Measurements from ENCODE around the gene SRSF11.
"Not testable (repeated sequence)": the region's sequence is repeated elsewhere in the genome, so short reads cannot be mapped to it uniquely, and the experiment has no call there.

The SRSF11 gene, protein sequence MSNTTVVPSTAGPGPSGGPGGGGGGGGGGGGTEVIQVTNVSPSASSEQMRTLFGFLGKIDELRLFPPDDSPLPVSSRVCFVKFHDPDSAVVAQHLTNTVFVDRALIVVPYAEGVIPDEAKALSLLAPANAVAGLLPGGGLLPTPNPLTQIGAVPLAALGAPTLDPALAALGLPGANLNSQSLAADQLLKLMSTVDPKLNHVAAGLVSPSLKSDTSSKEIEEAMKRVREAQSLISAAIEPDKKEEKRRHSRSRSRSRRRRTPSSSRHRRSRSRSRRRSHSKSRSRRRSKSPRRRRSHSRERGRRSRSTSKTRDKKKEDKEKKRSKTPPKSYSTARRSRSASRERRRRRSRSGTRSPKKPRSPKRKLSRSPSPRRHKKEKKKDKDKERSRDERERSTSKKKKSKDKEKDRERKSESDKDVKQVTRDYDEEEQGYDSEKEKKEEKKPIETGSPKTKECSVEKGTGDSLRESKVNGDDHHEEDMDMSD

DNA sequence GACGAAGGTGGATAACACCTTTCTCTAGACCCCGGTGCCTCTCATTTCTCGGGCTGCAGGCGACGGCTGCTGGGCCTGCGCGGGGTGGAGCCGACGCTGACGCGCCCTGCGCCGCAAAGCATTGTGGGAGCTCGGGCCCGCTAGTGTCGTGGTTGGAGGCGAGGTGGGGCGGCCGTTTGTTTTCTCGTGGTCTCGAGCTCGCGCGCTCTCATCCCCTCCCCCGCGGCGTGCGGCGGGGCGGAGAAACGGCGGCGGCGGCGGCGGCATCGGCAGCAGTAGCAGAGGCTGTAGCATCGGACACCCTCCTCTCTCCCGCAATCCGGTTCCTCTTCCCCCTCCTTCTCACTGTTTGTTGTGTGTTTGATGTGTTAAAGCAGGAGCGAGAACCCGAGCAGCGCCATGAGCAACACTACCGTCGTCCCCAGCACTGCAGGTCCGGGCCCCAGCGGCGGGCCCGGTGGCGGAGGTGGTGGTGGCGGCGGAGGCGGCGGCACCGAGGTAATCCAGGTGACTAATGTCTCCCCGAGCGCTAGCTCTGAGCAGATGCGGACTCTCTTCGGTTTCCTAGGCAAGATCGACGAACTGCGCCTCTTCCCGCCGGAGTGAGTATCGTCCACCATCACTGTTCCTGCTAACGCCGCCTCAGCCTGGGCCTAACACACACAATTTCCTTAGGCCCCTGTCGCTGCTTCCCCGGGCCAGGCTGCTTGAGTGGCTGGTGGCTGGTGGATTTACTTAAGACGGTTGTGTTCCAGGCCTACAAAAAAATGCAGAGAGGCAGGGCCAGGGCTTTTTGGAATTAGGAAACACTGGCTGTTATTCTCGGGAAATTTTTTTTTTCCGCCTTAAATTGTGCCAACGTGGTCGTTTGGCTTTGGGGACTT is at the start of gene SRSF11:
TSS of gene SRSF11 (plus strand) at position 143 of the 884 bp plus-strand sequence. CDS start at position 400, 257 bp downstream.
- TF ChIP-seq ZNF274 (IDR thresholded peaks at IDR 0.05; ENCODE audit: low read depth, low read length) (no peak), SUZ12 (IDR thresholded peaks at IDR 0.05; ENCODE audit: extremely low read depth, insufficient read depth, insufficient read length) (no peak), YY1 (IDR thresholded peaks at IDR 0.05; ENCODE audit: insufficient read depth, insufficient read length) (no peak)
- DNase-seq (ENCODE audit: low read depth, low spot score) = peak; percentile 93
- H3K4me3 ChIP-seq (ENCODE audit: insufficient read length, low read depth) = peak within 1 kb of the TSS; percentile 88
- H3K9me3 ChIP-seq (ENCODE audit: insufficient read depth, low read length) = no peaks in the 10 kb centered on the region
- no peaks in the 10 kb centered on the region for H3K27me3 ChIP-seq (ENCODE audit: insufficient read depth, insufficient read length)
- peaks cover 60% of the 10 kb centered on the region for H3K36me3 ChIP-seq (ENCODE audit: insufficient read depth, insufficient read length, low read length)
- H3K4me1 ChIP-seq (ENCODE audit: insufficient read depth, insufficient read length) = no peaks in the 10 kb centered on the region
- H3K9ac ChIP-seq (ENCODE audit: insufficient read length, low read depth) = peak within 1 kb of the TSS; percentile 97

DNA sequence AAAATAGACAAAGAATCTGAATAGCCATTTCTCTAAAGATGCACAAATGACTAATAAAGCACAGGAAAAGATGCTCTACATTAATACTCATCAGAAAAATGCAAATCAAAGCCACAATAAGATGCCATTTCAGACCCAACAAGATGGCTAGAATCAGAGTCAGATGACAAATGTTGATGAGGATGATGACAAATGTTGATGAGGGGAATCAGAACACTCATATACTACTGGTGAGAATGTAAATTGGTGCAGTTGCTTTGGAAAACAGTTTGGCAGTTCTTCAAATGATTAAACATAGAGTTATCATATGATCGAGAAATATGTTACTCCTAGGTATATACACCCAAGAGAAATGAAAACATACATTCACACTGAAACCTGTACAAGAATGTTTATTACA is 49.7 kb upstream of the SRSF11 start:
- Histone ChIP-seq H3K4me3 (ENCODE audit: insufficient read length, low read depth) (no peak overlapping the region), H3K4me1 (ENCODE audit: insufficient read depth, insufficient read length) (no peaks in the 10 kb centered on the region), H3K9me3 (ENCODE audit: insufficient read depth, low read length) (no peaks in the 10 kb centered on the region), H3K36me3 (ENCODE audit: insufficient read depth, insufficient read length, low read length) (peaks cover 21% of the 10 kb centered on the region), H3K27me3 (ENCODE audit: insufficient read depth, insufficient read length) (no peaks in the 10 kb centered on the region), H3K9ac (ENCODE audit: insufficient read length, low read depth) (no peak overlapping the region)
- DNase-seq (ENCODE audit: low read depth, low spot score) = no peak
- no peak for TF ChIP-seq ZNF274 (IDR thresholded peaks at IDR 0.05; ENCODE audit: low read depth, low read length)
- TF ChIP-seq YY1 (IDR thresholded peaks at IDR 0.05; ENCODE audit: insufficient read depth, insufficient read length) = no peak
- no peak for TF ChIP-seq SUZ12 (IDR thresholded peaks at IDR 0.05; ENCODE audit: extremely low read depth, insufficient read depth, insufficient read length)

DNA sequence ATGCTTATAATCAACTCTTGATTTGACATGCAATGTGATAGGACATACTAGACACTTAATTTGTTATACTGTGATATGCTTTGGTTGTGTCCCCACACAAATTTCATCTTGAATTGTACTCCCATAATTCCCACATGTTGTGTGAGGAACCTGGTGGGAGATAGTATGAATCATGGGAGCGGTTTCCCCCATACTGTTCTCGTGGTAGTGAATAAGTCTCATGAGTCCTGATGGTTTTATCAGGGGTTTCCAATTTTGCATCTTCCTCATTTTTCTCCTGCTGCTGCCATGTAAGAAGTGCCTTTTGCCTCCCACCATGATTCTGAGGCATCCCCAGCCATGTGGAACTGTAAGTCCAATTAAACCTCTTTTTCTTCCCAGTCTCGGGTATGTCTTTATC is 36.0 kb upstream of the SRSF11 start:
- H3K4me1 ChIP-seq (ENCODE audit: insufficient read depth, insufficient read length); H3K9ac ChIP-seq (ENCODE audit: insufficient read length, low read depth); DNase-seq (ENCODE audit: low read depth, low spot score); H3K27me3 ChIP-seq (ENCODE audit: insufficient read depth, insufficient read length); H3K9me3 ChIP-seq (ENCODE audit: insufficient read depth, low read length); H3K4me3 ChIP-seq (ENCODE audit: insufficient read length, low read depth): not testable (repeated sequence)
- peaks cover 57% of the 10 kb centered on the region for H3K36me3 ChIP-seq (ENCODE audit: insufficient read depth, insufficient read length, low read length)

DNA sequence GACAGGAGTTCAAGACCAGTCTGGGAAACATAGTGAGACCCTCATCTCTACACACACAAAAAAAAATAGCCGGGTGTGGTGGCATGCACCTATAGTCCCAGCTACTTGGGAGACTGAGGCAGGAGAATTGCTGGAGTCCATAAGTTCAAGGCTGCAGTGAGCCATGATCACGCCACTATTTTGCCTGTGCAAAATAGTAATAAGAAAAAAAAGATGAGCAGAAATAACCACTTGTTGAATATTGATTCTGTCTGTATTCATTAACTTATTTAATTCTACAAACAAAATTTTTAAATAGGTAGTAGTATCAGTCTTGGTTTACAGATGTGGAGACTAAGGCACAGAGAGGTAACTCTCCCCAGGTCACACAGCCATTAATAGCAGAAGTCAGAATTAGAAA is 32.7 kb upstream of the SRSF11 start:
- Histone ChIP-seq H3K4me1 (ENCODE audit: insufficient read depth, insufficient read length) (no peaks in the 10 kb centered on the region), H3K9ac (ENCODE audit: insufficient read length, low read depth) (no peak overlapping the region), H3K36me3 (ENCODE audit: insufficient read depth, insufficient read length, low read length) (peaks cover 33% of the 10 kb centered on the region), H3K27me3 (ENCODE audit: insufficient read depth, insufficient read length) (no peaks in the 10 kb centered on the region), H3K4me3 (ENCODE audit: insufficient read length, low read depth) (no peak overlapping the region), H3K9me3 (ENCODE audit: insufficient read depth, low read length) (peaks cover 9% of the 10 kb centered on the region)
- TF ChIP-seq SUZ12 (IDR thresholded peaks at IDR 0.05; ENCODE audit: extremely low read depth, insufficient read depth, insufficient read length) (no peak), ZNF274 (IDR thresholded peaks at IDR 0.05; ENCODE audit: low read depth, low read length) (no peak), YY1 (IDR thresholded peaks at IDR 0.05; ENCODE audit: insufficient read depth, insufficient read length) (no peak)
- DNase-seq (ENCODE audit: low read depth, low spot score) = no peak

DNA sequence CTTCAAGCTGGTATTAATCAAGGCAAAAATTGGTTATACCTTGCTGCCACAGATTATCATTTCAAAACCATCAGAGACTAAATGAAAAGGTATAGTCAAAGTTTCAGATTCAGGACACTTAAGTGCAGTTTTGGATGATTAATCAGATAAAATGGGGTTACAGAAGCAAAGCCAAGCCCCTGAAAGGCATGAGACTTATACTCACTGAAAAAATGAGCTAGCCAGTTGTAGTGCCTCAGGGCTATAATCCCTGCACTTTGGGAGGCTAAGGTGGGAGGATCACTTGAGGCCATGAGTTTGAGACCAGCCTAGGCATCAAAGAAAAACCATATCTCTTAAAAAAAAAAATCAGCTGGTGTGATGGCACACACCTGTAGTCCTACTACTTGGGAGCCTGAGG is 31.0 kb upstream of the SRSF11 start:
- TF ChIP-seq ZNF274 (IDR thresholded peaks at IDR 0.05; ENCODE audit: low read depth, low read length) = no peak
- no peak for TF ChIP-seq YY1 (IDR thresholded peaks at IDR 0.05; ENCODE audit: insufficient read depth, insufficient read length)
- no peak overlapping the region for H3K4me3 ChIP-seq (ENCODE audit: insufficient read length, low read depth)

DNA sequence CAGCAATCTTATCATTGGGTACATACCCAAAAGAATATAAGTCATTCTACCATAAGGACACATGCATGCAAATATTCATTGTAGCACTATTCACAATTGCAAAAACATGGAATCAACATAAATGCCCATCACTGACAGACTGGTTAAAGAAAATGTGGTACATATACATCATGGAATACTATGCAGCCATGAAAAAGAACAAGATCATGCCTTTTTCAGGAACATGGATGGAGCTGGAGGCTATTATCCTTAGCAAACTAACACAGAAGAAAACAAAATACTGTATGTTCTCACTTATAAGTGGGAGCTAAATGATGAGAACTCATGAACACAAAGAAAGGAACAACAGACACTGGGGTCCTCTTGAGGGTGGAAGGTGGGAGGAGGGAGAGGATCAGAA is 28.7 kb upstream of the SRSF11 start:
- DNase-seq (ENCODE audit: low read depth, low spot score); H3K4me3 ChIP-seq (ENCODE audit: insufficient read length, low read depth); H3K27me3 ChIP-seq (ENCODE audit: insufficient read depth, insufficient read length); H3K4me1 ChIP-seq (ENCODE audit: insufficient read depth, insufficient read length); H3K9ac ChIP-seq (ENCODE audit: insufficient read length, low read depth); H3K9me3 ChIP-seq (ENCODE audit: insufficient read depth, low read length); H3K36me3 ChIP-seq (ENCODE audit: insufficient read depth, insufficient read length, low read length): not testable (repeated sequence)

More for the DNA sequence above, 31.0 kb upstream of the SRSF11 start:
- H3K27me3 ChIP-seq (ENCODE audit: insufficient read depth, insufficient read length) = no peaks in the 10 kb centered on the region
- no peak for DNase-seq (ENCODE audit: low read depth, low spot score)
- no peak overlapping the region for H3K9ac ChIP-seq (ENCODE audit: insufficient read length, low read depth)
- peaks cover 9% of the 10 kb centered on the region for H3K9me3 ChIP-seq (ENCODE audit: insufficient read depth, low read length)
- H3K36me3 ChIP-seq (ENCODE audit: insufficient read depth, insufficient read length, low read length) = peaks cover 17% of the 10 kb centered on the region
- no peaks in the 10 kb centered on the region for H3K4me1 ChIP-seq (ENCODE audit: insufficient read depth, insufficient read length)

DNA sequence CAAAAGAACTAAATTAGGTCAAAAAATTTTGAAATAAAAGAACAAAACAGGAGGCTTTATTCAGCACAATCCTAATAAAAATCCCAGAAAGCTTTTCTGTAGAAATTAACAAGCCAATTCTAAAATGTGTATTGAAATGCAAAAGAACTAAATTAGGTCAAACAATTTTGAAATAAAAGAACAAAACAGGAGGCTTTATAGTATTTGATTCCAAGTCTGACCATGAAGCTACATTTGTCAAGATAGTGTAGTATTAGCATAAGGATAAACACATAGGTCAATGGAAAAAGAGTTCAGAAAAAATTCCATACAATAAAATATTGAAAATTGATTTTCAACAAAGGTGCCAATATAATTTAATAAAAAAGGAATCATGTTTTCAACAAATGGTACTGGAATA is 26.6 kb upstream of the SRSF11 start:
- Histone ChIP-seq H3K4me3 (ENCODE audit: insufficient read length, low read depth) (no peak overlapping the region), H3K4me1 (ENCODE audit: insufficient read depth, insufficient read length) (no peaks in the 10 kb centered on the region), H3K36me3 (ENCODE audit: insufficient read depth, insufficient read length, low read length) (no peaks in the 10 kb centered on the region), H3K9me3 (ENCODE audit: insufficient read depth, low read length) (peaks cover 9% of the 10 kb centered on the region), H3K27me3 (ENCODE audit: insufficient read depth, insufficient read length) (no peaks in the 10 kb centered on the region), H3K9ac (ENCODE audit: insufficient read length, low read depth) (no peak overlapping the region)
- DNase-seq (ENCODE audit: low read depth, low spot score) = no peak
- TF ChIP-seq SUZ12 (IDR thresholded peaks at IDR 0.05; ENCODE audit: extremely low read depth, insufficient read depth, insufficient read length) = no peak
- TF ChIP-seq ZNF274 (IDR thresholded peaks at IDR 0.05; ENCODE audit: low read depth, low read length) = no peak
- no peak for TF ChIP-seq YY1 (IDR thresholded peaks at IDR 0.05; ENCODE audit: insufficient read depth, insufficient read length)

Data from NT2/D1 (cell line).